GM18519 (cell line): Measurements from ENCODE around the gene MED12L.
"Not testable (repeated sequence)": the region's sequence is repeated elsewhere in the genome, so short reads cannot be mapped to it uniquely, and the experiment has no call there.

Source experiments
- ATAC-seq: cut with Tn5 transposase; IDR thresholded peaks from one replicate; pipeline ENCODE4 v1.9.1; 2021; ENCODE audit warnings: mild to moderate bottlenecking, moderate library complexity; ENCODE audit not compliant: unreplicated experiment, low FRiP score

MED12L gene

GRCh38 chr3:151234825-151235224, 149.4 kb downstream of the MED12L start:
- ATAC-seq: no peak

- ATAC-seq: no peak
These were observed 150.9 kb downstream of the MED12L start for GRCh38 chr3:151236316-151236715.

- ATAC-seq: no peak
These were observed 151.3 kb downstream of the MED12L start for GRCh38 chr3:151236736-151237135.

- ATAC-seq: not testable (repeated sequence)
These were observed 156.5 kb downstream of the MED12L start for GRCh38 chr3:151242006-151242405.

GRCh38 chr3:151248772-151249337, 163.4 kb downstream of the MED12L start:
- no peak for ATAC-seq

- no peak for ATAC-seq
These were observed 171.3 kb downstream of the MED12L start for GRCh38 chr3:151256749-151257148.

GRCh38 chr3:151259664-151260063, 174.2 kb downstream of the MED12L start:
- ATAC-seq: no peak

- ATAC-seq: no peak
These were observed 177.5 kb downstream of the MED12L start for GRCh38 chr3:151262871-151263525.

GRCh38 chr3:151264605-151265004, 179.1 kb downstream of the MED12L start:
- ATAC-seq: no peak

GRCh38 chr3:151265166-151265565, 179.7 kb downstream of the MED12L start:
- ATAC-seq: no peak

GRCh38 chr3:151265866-151266265, 180.4 kb downstream of the MED12L start:
- ATAC-seq: peak; percentile 94

GRCh38 chr3:151267066-151267465, 181.6 kb downstream of the MED12L start:
- no peak for ATAC-seq

- peak; percentile 37 for ATAC-seq
These were observed 183.1 kb downstream of the MED12L start for GRCh38 chr3:151268267-151269235.

GRCh38 chr3:151269631-151270030, 184.2 kb downstream of the MED12L start:
- no peak for ATAC-seq

GRCh38 chr3:151275091-151275490, 189.6 kb downstream of the MED12L start:
- ATAC-seq: no peak

GRCh38 chr3:151276038-151276686, 190.7 kb downstream of the MED12L start:
- no peak for ATAC-seq

GRCh38 chr3:151276687-151277042, 191.2 kb downstream of the MED12L start:
- no peak for ATAC-seq

GRCh38 chr3:151278230-151278629, 192.8 kb downstream of the MED12L start, which contains the start of gene P2RY14:
Gene P2RY14 (minus strand): TSS chr3:151278542. CDS start chr3:151214316, 64,226 bp downstream.
- no peak for ATAC-seq

GRCh38 chr3:151281671-151282324, 196.3 kb downstream of the MED12L start:
- ATAC-seq: no peak

- peak; percentile 50 for ATAC-seq
These were observed 197.5 kb downstream of the MED12L start for GRCh38 chr3:151282921-151283320.
